Measurements from ENCODE around the gene HEYL.

HEYL gene

DNA sequence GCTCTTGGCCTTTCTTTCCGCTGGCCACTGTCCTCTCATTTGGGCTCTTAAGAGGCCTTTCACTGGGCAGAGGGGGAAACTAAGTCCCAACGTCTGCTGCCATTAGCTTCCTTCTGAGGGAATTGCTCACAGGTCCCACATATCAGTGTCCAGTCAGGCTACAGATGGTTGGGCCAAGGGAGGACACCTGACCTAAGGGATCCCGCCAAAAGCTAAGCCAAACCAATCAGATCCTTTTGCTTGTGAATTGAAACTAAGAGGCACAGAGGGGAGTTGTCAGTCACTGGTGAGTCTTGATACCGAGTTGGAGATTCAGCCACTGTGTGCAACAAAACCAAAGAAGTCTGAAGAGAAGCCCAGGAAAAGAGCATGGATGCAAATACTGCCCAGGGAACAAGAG, 38.2 kb upstream of the HEYL start:
- TF ChIP-seq, protein P1, sequence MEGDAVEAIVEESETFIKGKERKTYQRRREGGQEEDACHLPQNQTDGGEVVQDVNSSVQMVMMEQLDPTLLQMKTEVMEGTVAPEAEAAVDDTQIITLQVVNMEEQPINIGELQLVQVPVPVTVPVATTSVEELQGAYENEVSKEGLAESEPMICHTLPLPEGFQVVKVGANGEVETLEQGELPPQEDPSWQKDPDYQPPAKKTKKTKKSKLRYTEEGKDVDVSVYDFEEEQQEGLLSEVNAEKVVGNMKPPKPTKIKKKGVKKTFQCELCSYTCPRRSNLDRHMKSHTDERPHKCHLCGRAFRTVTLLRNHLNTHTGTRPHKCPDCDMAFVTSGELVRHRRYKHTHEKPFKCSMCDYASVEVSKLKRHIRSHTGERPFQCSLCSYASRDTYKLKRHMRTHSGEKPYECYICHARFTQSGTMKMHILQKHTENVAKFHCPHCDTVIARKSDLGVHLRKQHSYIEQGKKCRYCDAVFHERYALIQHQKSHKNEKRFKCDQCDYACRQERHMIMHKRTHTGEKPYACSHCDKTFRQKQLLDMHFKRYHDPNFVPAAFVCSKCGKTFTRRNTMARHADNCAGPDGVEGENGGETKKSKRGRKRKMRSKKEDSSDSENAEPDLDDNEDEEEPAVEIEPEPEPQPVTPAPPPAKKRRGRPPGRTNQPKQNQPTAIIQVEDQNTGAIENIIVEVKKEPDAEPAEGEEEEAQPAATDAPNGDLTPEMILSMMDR (IDR thresholded peaks at IDR 0.05; ENCODE audit: extremely low read depth, insufficient read depth, missing control alignments): no peak
- in situ Hi-C loops (cut with MboI; ENCODE audit: low pct_unique_long_range_greater_than_20kb, low sequenced_read_pairs, unreplicated experiment): no loop called here
- DNase-seq (ENCODE audit: low spot score): no peak

DNA sequence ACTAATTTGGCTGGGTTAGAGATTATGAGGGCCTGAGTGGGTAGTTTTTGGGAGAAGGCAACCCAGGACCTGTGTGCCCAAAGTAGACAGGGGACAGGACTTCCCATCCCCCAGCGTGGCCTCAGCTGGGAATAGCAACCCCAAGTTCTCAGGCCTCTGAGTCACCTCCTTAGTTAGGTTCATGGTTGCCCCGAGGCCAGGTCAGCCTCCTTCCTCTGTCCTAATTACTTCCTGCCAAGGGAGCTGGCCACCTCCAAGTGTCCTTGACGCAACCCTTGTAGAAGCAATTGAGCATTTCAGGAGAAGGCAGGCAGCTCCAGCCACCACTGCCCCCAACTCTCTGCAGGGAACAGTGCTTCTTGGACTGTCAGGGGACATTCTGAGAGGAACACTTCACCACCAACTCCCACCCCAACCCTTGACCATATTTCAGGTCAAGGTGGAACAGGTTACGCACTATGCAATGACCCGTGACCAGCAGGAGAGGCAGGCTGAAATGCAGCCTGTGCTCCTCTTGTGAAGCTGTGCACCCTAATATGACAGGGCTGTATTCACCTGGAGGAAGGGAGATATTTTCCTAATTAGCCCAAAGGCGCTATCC, 37.6 kb upstream of the HEYL start:
- in situ Hi-C loops (cut with MboI; ENCODE audit: low pct_unique_long_range_greater_than_20kb, low sequenced_read_pairs, unreplicated experiment): no loop called here
- TF ChIP-seq, protein P1 (IDR thresholded peaks at IDR 0.05; ENCODE audit: extremely low read depth, insufficient read depth, missing control alignments): no peak
- no peak for DNase-seq (ENCODE audit: low spot score)

DNA sequence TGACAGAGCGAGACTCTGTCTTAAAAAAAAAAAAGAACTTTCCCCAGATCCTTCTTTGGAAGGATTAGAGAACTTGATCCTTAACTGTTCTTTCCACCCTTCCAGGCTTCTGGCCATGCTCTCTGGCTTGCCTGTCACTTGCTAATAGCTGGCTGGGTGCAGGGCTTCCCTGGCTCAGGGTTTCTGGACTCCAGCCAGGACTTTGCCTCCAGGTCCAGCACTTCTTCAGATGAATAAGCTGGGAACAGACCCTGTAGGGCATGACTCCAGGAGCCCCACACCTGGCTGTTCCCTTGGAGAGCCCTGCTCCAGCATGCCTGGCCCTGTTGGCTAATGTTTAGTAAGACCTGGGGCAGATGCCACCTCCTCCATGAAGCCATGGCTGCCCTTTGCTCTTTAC, 35.8 kb upstream of the HEYL start:
- in situ Hi-C loops (cut with MboI; ENCODE audit: low pct_unique_long_range_greater_than_20kb, low sequenced_read_pairs, unreplicated experiment): no loop called here
- no peak for DNase-seq (ENCODE audit: low spot score)

DNA sequence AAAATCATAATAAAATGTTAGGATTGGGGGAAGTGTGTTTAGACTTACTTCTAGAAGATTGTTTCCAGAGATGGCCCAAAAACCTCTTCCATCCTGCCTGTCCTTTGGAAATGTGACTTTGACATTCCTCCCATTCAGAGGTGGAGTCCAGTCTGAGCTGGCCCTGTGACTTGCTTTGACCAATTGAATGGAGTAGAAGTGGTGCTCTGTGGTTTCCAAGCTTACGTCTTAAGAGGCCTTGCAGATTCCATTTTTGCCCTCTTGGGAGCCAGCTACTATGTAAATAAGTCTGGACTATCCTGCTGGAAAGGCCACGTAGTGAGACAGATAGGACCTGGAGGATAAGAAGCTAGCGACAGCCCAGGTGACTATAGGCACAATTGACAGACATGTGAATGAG, 33.8 kb upstream of the HEYL start:
- TF ChIP-seq, protein P1 (IDR thresholded peaks at IDR 0.05; ENCODE audit: extremely low read depth, insufficient read depth, missing control alignments): no peak
- no peak for DNase-seq (ENCODE audit: low spot score)
- in situ Hi-C loops (cut with MboI; ENCODE audit: low pct_unique_long_range_greater_than_20kb, low sequenced_read_pairs, unreplicated experiment): no loop called here

More for the DNA sequence above, 35.8 kb upstream of the HEYL start:
- TF ChIP-seq, protein P1 (IDR thresholded peaks at IDR 0.05; ENCODE audit: extremely low read depth, insufficient read depth, missing control alignments): no peak

DNA sequence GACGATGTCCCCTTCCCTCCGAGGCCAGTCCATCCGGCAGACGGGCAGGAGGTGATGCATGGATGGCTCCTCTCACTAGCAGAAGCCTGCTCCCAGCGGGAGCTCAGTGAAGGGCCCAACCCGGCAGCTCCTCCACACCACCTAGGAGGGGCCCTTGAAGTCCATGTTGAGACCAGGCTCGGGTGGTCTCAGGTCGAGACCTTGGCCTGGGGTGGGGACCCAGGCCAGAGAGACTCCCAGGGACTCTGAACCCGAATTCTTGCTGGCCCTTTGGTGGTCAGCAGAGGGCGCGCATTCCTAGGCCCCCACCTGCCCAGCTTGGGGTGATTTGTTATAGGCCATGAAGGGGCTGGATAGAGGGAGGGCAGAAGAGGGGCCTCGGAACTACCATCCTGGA, 33.1 kb upstream of the HEYL start:
- peak; percentile 72 for DNase-seq (ENCODE audit: low spot score)
- TF ChIP-seq, protein P1 (IDR thresholded peaks at IDR 0.05; ENCODE audit: extremely low read depth, insufficient read depth, missing control alignments): peak; percentile 75
- in situ Hi-C loops (cut with MboI; ENCODE audit: low pct_unique_long_range_greater_than_20kb, low sequenced_read_pairs, unreplicated experiment): no loop called here

DNA sequence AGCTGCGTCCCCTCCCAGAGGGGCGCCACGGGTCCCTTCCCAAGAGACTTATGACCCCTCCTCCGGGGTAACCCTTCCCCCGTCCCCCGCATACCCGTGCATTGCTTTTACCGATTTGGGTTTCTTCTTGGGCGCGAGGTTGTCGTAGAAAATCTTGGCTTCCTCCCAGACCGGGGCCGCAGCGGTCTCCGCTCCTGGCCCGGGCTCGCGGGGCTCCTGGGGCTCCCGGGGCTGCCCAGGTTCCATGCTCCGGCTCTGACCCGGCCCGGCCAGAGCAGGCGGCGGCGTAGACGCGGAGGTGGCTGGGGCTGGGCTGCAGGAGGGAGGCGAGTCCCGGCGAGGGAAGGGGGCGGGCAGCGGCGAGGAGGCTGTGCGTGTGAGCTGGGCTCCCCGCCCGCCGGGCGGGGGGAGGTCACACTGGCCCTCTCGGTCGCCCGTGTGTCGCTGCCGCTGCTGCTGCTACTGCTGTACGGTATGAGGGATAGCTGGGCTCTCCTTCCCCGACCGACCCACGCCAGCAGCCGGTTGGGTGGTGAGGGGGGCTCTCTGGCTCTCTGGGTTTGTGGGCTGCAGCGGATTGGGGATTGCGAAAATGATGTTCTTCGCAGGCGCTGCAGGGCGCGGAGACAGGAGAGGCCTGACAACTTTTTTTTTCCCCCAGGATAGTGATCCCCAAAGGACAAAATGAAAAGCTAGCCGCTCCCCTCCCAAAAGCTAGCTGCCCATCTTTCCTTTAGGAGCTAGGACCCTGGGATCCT, 32.5 kb upstream of the HEYL start, which contains the start of gene NT5C1A:
TSS of gene NT5C1A (minus strand) at position 315 of the 758 bp plus-strand sequence. CDS start at position 246, 69 bp downstream.
- peak; percentile 70 for DNase-seq (ENCODE audit: low spot score)
- in situ Hi-C loops (cut with MboI; ENCODE audit: low pct_unique_long_range_greater_than_20kb, low sequenced_read_pairs, unreplicated experiment): no loop called here
- TF ChIP-seq, protein P1 (IDR thresholded peaks at IDR 0.05; ENCODE audit: extremely low read depth, insufficient read depth, missing control alignments): no peak
